ENCODE results near the gene CCDC152.

- TF ChIP-seq CTCF (IDR thresholded peaks at IDR 0.05) (no peak), ZFX (IDR thresholded peaks at IDR 0.05; ENCODE audit: borderline replicate concordance) (no peak)
These were observed 15.8 kb downstream of the CCDC152 start for GRCh38 chr5:42772265-42772993.

All from 22Rv1 (cell line).